Neural progenitor cell (in vitro differentiated cells): ENCODE data around the gene TRAPPC5. TPM values are rescaled to one million over a fixed set of nuclear protein-coding genes. Genes with fewer than 3 reads are reported as not detected.

ENCODE experiments used
- DNase-seq: peaks from one replicate; pipeline ENCODE4 v3.0.0-alpha.2; 2016; ENCODE audit warnings: low spot score
- H2AFZ ChIP-seq: fragments of 200-600 bp; sonication (generic); replicated peaks from 2 replicates; pipeline ENCODE4 v1.6.1; 2016; ENCODE audit warnings: antibody characterized with exemption
- H3F3A ChIP-seq: fragments of 200-600 bp; sonication (generic); 2 replicates; pipeline ENCODE4 v1.6.1; 2016; ENCODE audit warnings: antibody characterized with exemption, low read depth
- H3K27ac ChIP-seq: fragments of 200-600 bp; sonication (generic); 2 replicates; pipeline ENCODE4 v1.5.1; 2016; ENCODE audit warnings: mild to moderate bottlenecking
- H3K27me3 ChIP-seq: fragments of 200-600 bp; sonication (generic); 2 replicates; pipeline ENCODE4 v1.6.1; 2016; ENCODE audit warnings: mild to moderate bottlenecking, moderate library complexity
- H3K36me3 ChIP-seq: fragments of 200-600 bp; sonication (generic); 2 replicates; pipeline ENCODE4 v1.5.1; 2016
- H3K4me1 ChIP-seq: fragments of 200-600 bp; sonication (generic); 2 replicates; pipeline ENCODE4 v1.6.1; 2016; ENCODE audit warnings: mixed run types
- H3K4me2 ChIP-seq: fragments of 200-600 bp; sonication (generic); 2 replicates; pipeline ENCODE4 v1.6.1; 2016
- H3K4me3 ChIP-seq: fragments of 200-600 bp; sonication (generic); 2 replicates; pipeline ENCODE4 v1.5.1; 2016
- H3K79me2 ChIP-seq: fragments of 200-600 bp; sonication (generic); 2 replicates; pipeline ENCODE4 v1.6.1; 2016; ENCODE audit warnings: low read depth
- H3K9ac ChIP-seq: fragments of 200-600 bp; sonication (generic); 2 replicates; pipeline ENCODE4 v1.6.1; 2016
- H3K9me3 ChIP-seq: fragments of 200-600 bp; sonication (generic); 2 replicates; pipeline ENCODE4 v1.5.1; 2016; ENCODE audit warnings: low read depth
- H4K20me1 ChIP-seq: fragments of 200-600 bp; sonication (generic); 2 replicates; pipeline ENCODE4 v1.6.1; 2016; ENCODE audit warnings: low read depth
- H3K27ac Mint-ChIP-seq: 3 replicates; pipeline ENCODE4 v1.8.0; 2021; ENCODE audit warnings: mixed read lengths
- H3K27me3 Mint-ChIP-seq: 2 replicates; pipeline ENCODE4 v1.8.0; 2022; ENCODE audit warnings: low read depth, mild to moderate bottlenecking, inconsistent platforms, moderate library complexity, mixed read lengths; ENCODE audit not compliant: insufficient read depth
- H3K36me3 Mint-ChIP-seq: 3 replicates; pipeline ENCODE4 v1.8.0; 2021; ENCODE audit warnings: mixed read lengths
- H3K4me1 Mint-ChIP-seq: 3 replicates; pipeline ENCODE4 v1.8.0; 2021; ENCODE audit warnings: mixed read lengths
- H3K4me3 Mint-ChIP-seq: 3 replicates; pipeline ENCODE4 v1.8.0; 2021; ENCODE audit warnings: mild to moderate bottlenecking, moderate library complexity, mixed read lengths
- H3K9me3 Mint-ChIP-seq: 3 replicates; pipeline ENCODE4 v1.8.0; 2020; ENCODE audit warnings: mixed read lengths
- EZH2 ChIP-seq: fragments of 200-600 bp; sonication (generic); IDR thresholded peaks from 2 replicates; pipeline ENCODE4 v1.6.1; 2017; ENCODE audit warnings: antibody characterized with exemption, mild to moderate bottlenecking, moderate library complexity
- EZH2phosphoT487 ChIP-seq: fragments of 200-600 bp; sonication (generic); IDR thresholded peaks from 2 replicates; pipeline ENCODE4 v1.6.1; 2017; ENCODE audit warnings: antibody characterized with exemption
- total RNA-seq: library from RNA; depleted of rRNA; stranded (reverse); fragments of >200 nt; gene quantifications from 2 replicates; pipeline ENCODE4 v1.2.3, GENCODE V29; 2015; ENCODE audit warnings: low replicate concordance
- TF ChIP-seq, protein P1 (sequence below): fragments of 200-600 bp; sonication (generic); IDR thresholded peaks from 2 replicates; pipeline ENCODE4 v1.5.1; 2017; ENCODE audit warnings: antibody characterized with exemption, mild to moderate bottlenecking

Gene TRAPPC5
- total RNA-seq, 1 donor from 2014 or later, result 24.4 TPM

GRCh38 chr19:7639863-7640348 is 40.7 kb upstream of the TRAPPC5 start:
- H3K36me3 ChIP-seq, result no peaks in the 10 kb centered on the region
- Mint-ChIP-seq H3K4me1 (no peaks in the 10 kb centered on the region), H3K4me3 (peak overlapping the region; percentile 2), H3K27ac (no peak overlapping the region), H3K9me3 (peaks cover 2% of the 10 kb centered on the region), H3K27me3 (peaks cover 19% of the 10 kb centered on the region), H3K36me3 (no peaks in the 10 kb centered on the region)
- H3K9me3 ChIP-seq, result no peaks in the 10 kb centered on the region
- peaks cover 22% of the 10 kb centered on the region for H3F3A ChIP-seq
- no peak overlapping the region for H3K4me3 ChIP-seq
- H3K27me3 ChIP-seq, result peaks cover 19% of the 10 kb centered on the region
- no peak overlapping the region for H2AFZ ChIP-seq
- no peak overlapping the region for H3K4me2 ChIP-seq
- H4K20me1 ChIP-seq, result no peaks in the 10 kb centered on the region
- no peak overlapping the region for H3K27ac ChIP-seq
- DNase-seq, result no peak
- TF ChIP-seq, protein P1, sequence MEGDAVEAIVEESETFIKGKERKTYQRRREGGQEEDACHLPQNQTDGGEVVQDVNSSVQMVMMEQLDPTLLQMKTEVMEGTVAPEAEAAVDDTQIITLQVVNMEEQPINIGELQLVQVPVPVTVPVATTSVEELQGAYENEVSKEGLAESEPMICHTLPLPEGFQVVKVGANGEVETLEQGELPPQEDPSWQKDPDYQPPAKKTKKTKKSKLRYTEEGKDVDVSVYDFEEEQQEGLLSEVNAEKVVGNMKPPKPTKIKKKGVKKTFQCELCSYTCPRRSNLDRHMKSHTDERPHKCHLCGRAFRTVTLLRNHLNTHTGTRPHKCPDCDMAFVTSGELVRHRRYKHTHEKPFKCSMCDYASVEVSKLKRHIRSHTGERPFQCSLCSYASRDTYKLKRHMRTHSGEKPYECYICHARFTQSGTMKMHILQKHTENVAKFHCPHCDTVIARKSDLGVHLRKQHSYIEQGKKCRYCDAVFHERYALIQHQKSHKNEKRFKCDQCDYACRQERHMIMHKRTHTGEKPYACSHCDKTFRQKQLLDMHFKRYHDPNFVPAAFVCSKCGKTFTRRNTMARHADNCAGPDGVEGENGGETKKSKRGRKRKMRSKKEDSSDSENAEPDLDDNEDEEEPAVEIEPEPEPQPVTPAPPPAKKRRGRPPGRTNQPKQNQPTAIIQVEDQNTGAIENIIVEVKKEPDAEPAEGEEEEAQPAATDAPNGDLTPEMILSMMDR, result no peak
- no peaks in the 10 kb centered on the region for H3K79me2 ChIP-seq
- no peak overlapping the region for H3K9ac ChIP-seq
- no peaks in the 10 kb centered on the region for H3K4me1 ChIP-seq

- H3K79me2 ChIP-seq, result no peaks in the 10 kb centered on the region
- Mint-ChIP-seq H3K27ac (no peak overlapping the region), H3K27me3 (peaks cover 17% of the 10 kb centered on the region), H3K9me3 (peaks cover 2% of the 10 kb centered on the region), H3K36me3 (no peaks in the 10 kb centered on the region), H3K4me1 (no peaks in the 10 kb centered on the region), H3K4me3 (no peak overlapping the region)
- H3K4me3 ChIP-seq, result no peak overlapping the region
- H3K4me1 ChIP-seq, result no peaks in the 10 kb centered on the region
- no peak overlapping the region for H3K9ac ChIP-seq
- TF ChIP-seq, protein P1, result no peak
- TF ChIP-seq EZH2 (no peak), EZH2phosphoT487 (no peak)
- H3K27ac ChIP-seq, result no peak overlapping the region
- no peak for DNase-seq
- H4K20me1 ChIP-seq, result no peaks in the 10 kb centered on the region
- peaks cover 17% of the 10 kb centered on the region for H3F3A ChIP-seq
- H2AFZ ChIP-seq, result no peak overlapping the region
- H3K27me3 ChIP-seq, result peaks cover 10% of the 10 kb centered on the region
- H3K9me3 ChIP-seq, result no peaks in the 10 kb centered on the region
- no peak overlapping the region for H3K4me2 ChIP-seq
- no peaks in the 10 kb centered on the region for H3K36me3 ChIP-seq
These were observed 39.8 kb upstream of the TRAPPC5 start for GRCh38 chr19:7640803-7641202.

DNA sequence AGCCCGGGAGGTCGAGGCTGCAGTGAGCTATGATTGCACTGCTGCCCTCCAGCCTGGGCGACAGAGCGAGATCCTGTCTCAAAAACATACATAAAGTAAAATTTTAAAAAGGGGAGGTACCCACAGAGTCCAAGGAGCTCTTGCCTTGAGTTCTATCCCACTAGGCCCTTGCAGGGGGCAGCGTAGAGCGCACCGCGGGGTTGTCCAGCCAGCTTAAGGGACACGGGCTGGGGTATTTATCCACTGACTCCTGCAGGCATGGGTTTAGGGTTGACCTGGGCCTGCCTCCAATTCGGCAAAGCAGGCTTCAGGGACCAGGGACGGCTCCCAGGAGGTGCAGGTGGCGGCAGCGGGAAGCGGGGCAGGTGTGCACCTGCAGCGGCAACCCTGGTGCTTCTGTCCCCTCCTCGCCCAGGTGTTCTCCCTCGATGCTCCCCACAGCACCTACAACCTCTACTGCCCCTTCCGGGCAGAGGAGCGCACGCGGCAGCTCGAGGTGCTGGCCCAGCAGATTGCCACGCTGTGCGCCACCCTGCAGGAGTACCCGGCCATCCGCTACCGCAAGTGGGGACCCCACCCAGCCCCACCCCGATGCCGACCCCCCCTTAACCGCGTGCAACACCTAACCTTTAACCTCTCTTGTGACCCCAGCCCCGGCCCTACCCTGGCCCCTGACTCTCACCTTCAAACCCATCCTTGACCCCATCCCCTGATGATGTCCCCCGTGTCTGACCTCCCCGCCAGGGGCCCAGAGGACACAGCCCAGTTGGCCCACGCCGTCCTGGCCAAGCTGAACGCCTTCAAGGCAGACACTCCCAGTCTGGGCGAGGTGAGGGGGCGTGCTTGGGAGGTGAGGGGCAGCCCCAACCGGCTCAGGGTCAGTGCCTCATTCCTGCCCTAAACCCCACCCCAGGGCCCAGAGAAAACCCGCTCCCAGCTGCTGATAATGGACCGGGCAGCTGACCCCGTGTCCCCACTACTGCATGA is 39.0 kb upstream of the TRAPPC5 start:
- Histone ChIP-seq H3K4me3 (no peak overlapping the region), H3K27ac (no peak overlapping the region), H3F3A (peaks cover 11% of the 10 kb centered on the region), H3K4me2 (no peak overlapping the region), H3K36me3 (no peaks in the 10 kb centered on the region), H3K9ac (no peak overlapping the region), H3K4me1 (no peaks in the 10 kb centered on the region), H2AFZ (no peak overlapping the region), H3K79me2 (no peaks in the 10 kb centered on the region), H3K27me3 (peaks cover 2% of the 10 kb centered on the region), H4K20me1 (no peaks in the 10 kb centered on the region), H3K9me3 (no peaks in the 10 kb centered on the region)
- Mint-ChIP-seq H3K9me3 (peaks cover 2% of the 10 kb centered on the region), H3K27me3 (peaks cover 9% of the 10 kb centered on the region), H3K27ac (no peak overlapping the region), H3K4me3 (no peak overlapping the region), H3K4me1 (no peaks in the 10 kb centered on the region), H3K36me3 (no peaks in the 10 kb centered on the region)
- DNase-seq, result peak; percentile 26
- TF ChIP-seq, protein P1, result peak; percentile 38
- no peak for TF ChIP-seq EZH2
